IMR-90 (cell line): ENCODE data around the gene SCLY. TPM values are rescaled to one million over a fixed set of nuclear protein-coding genes. Genes with fewer than 3 reads are reported as not detected.

ENCODE experiments used
- ATAC-seq: fragments of 200-7000 bp; cut with Tn5 transposase; 2 replicates; pipeline ENCODE4 v1.9.1; 2020; ENCODE audit warnings: low read depth, mild to moderate bottlenecking, moderate library complexity
- BruUV-seq: library from RNA; stranded (reverse); fragments of 400-500 nt; replicated peaks from 2 replicates; lab custom pipeline; 2021; lab: Mats Ljungman, UMichigan
- CTCF ChIA-PET: fragments of 300-600 bp; formaldehyde crosslinking; extraction: SDS; loops from one replicate; lab custom pipeline; 2021; ENCODE audit warnings: antibody characterized with exemption; lab: Yijun Ruan, JAX
- POLR2A ChIA-PET: fragments of 300-600 bp; sonication (Branson Sonifier 250); formaldehyde crosslinking; loops from one replicate; lab custom pipeline; 2022; ENCODE audit warnings: antibody characterized with exemption; ENCODE audit not compliant: unreplicated experiment; lab: Charles Lee
- DNase-seq: peaks from one replicate; pipeline ENCODE4 v3.0.0; 2013
- H2AFZ ChIP-seq: replicated peaks from 2 replicates; pipeline ENCODE3; 2013; ENCODE audit warnings: low read length, mild to moderate bottlenecking; ENCODE audit not compliant: poor library complexity
- H2AK5ac ChIP-seq: 2 replicates; pipeline ENCODE4 v1.6.1; 2013; ENCODE audit warnings: low read depth, low read length, inconsistent platforms
- H2AK9ac ChIP-seq: replicated peaks from 2 replicates; pipeline ENCODE3; 2013; ENCODE audit warnings: mild to moderate bottlenecking, low read depth, low read length, moderate library complexity; ENCODE audit not compliant: poor library complexity
- H2BK120ac ChIP-seq: 2 replicates; pipeline ENCODE4 v1.6.1; 2013; ENCODE audit warnings: low read depth, low read length, inconsistent platforms
- H2BK15ac ChIP-seq: 3 replicates; pipeline ENCODE4 v1.6.1; 2013; ENCODE audit warnings: low read depth, low read length, inconsistent platforms
- H2BK20ac ChIP-seq: 2 replicates; pipeline ENCODE4 v1.6.1; 2013; ENCODE audit warnings: low read depth, mild to moderate bottlenecking, inconsistent platforms, low read length, moderate library complexity
- H2BK5ac ChIP-seq: 2 replicates; pipeline ENCODE4 v1.6.1; 2013; ENCODE audit warnings: mild to moderate bottlenecking, low read depth, low read length, inconsistent platforms; ENCODE audit not compliant: poor library complexity, severe bottlenecking
- H3K14ac ChIP-seq: replicated peaks from 2 replicates; pipeline ENCODE4 v1.6.1; 2013; ENCODE audit warnings: low read depth, low read length, inconsistent platforms
- H3K18ac ChIP-seq: 2 replicates; pipeline ENCODE4 v1.6.1; 2013; ENCODE audit warnings: low read depth, low read length, control low read depth
- H3K23ac ChIP-seq: 2 replicates; pipeline ENCODE4 v1.6.1; 2013; ENCODE audit warnings: low read depth, low read length, inconsistent platforms
- H3K27ac ChIP-seq: 2 replicates; pipeline ENCODE4 v1.5.1; 2013; ENCODE audit warnings: mild to moderate bottlenecking, control low read depth, low read length; ENCODE audit not compliant: insufficient read depth
- H3K27me3 ChIP-seq: 2 replicates; pipeline ENCODE4 v1.6.1; 2013; ENCODE audit warnings: low read length; ENCODE audit not compliant: control insufficient read depth, insufficient read depth
- H3K36me3 ChIP-seq: 2 replicates; pipeline ENCODE4 v1.6.1; 2013; ENCODE audit warnings: low read length, mixed read lengths; ENCODE audit not compliant: control insufficient read depth, insufficient read depth
- H3K4ac ChIP-seq: 2 replicates; pipeline ENCODE4 v1.6.1; 2013; ENCODE audit warnings: low read depth, low read length, inconsistent platforms
- H3K4me1 ChIP-seq: 2 replicates; pipeline ENCODE4 v1.6.1; 2013; ENCODE audit warnings: low read length, mixed read lengths; ENCODE audit not compliant: control insufficient read depth, insufficient read depth
- H3K4me2 ChIP-seq: 2 replicates; pipeline ENCODE4 v1.6.1; 2013; ENCODE audit warnings: low read depth, mild to moderate bottlenecking, control low read depth, low read length, moderate library complexity
- H3K4me3 ChIP-seq: 2 replicates; pipeline ENCODE4 v1.5.1; 2013; ENCODE audit warnings: low read depth, mild to moderate bottlenecking, control low read depth, low read length, moderate library complexity; ENCODE audit not compliant: insufficient read depth
- H3K56ac ChIP-seq: 2 replicates; pipeline ENCODE4 v1.6.1; 2013; ENCODE audit warnings: low read length, inconsistent platforms; ENCODE audit not compliant: insufficient read depth; ENCODE audit errors: extremely low read depth
- H3K79me1 ChIP-seq, 2 experiments: 2 replicates each; pipeline ENCODE4 v1.6.1; 2013; ENCODE audit warnings: low read length in 2 of 2, inconsistent platforms in 1 of 2, low read depth in 1 of 2
- H3K9ac ChIP-seq: 2 replicates; pipeline ENCODE4 v1.6.1; 2013; ENCODE audit warnings: low read depth, low read length, control low read depth
- H3K9me1 ChIP-seq: 2 replicates; pipeline ENCODE4 v1.6.1; 2013; ENCODE audit warnings: low read length, inconsistent platforms; ENCODE audit not compliant: insufficient read depth
- H3K9me3 ChIP-seq: 2 replicates; pipeline ENCODE4 v1.6.1; 2013; ENCODE audit warnings: low read length; ENCODE audit not compliant: control insufficient read depth, insufficient read depth
- H4K20me1 ChIP-seq: 2 replicates; pipeline ENCODE4 v1.6.1; 2013; ENCODE audit warnings: low read length, inconsistent platforms; ENCODE audit not compliant: insufficient read depth
- H4K5ac ChIP-seq: 2 replicates; pipeline ENCODE4 v1.6.1; 2013; ENCODE audit warnings: mild to moderate bottlenecking, low read depth, low read length, control low read depth
- H4K8ac ChIP-seq, 2 experiments: 2 replicates each; pipeline ENCODE4 v1.6.1; 2013; ENCODE audit warnings: low read depth in 2 of 2, low read length in 2 of 2, control low read depth in 1 of 2, inconsistent platforms in 1 of 2
- H4K91ac ChIP-seq: 2 replicates; pipeline ENCODE4 v1.6.1; 2013; ENCODE audit warnings: low read depth, low read length, inconsistent platforms; ENCODE audit not compliant: insufficient read depth
- CEBPB ChIP-seq: IDR thresholded peaks from 2 replicates; pipeline ENCODE4 v1.6.1; 2012; ENCODE audit warnings: low read depth, low read length, improper control_type of control experiment
- FOS ChIP-seq: fragments of 150-350 bp; IDR thresholded peaks from 2 replicates; pipeline ENCODE4 v1.6.1; 2016; ENCODE audit warnings: low read depth, low read length
- MAZ ChIP-seq: IDR thresholded peaks from 2 replicates; pipeline ENCODE4 v1.6.1; 2012; ENCODE audit warnings: low read depth, mild to moderate bottlenecking, low read length, improper control_type of control experiment, moderate library complexity, borderline replicate concordance
- RAD21 ChIP-seq: IDR thresholded peaks from 2 replicates; pipeline ENCODE4 v1.6.1; 2012; ENCODE audit warnings: low read length, improper control_type of control experiment
- SMC3 ChIP-seq: fragments of 150-350 bp; IDR thresholded peaks from 2 replicates; pipeline ENCODE4 v1.6.1; 2016; ENCODE audit warnings: low read depth, mild to moderate bottlenecking, antibody characterized with exemption, low read length, moderate library complexity
- WGBS, 2 experiments: methylation state at CpG; one replicate each; pipeline versions ENCODE4 v1.1.5 to v1.1.7; 2013; ENCODE audit warnings: missing lambda C conversion rate in 2 of 2; ENCODE audit not compliant: insufficient read length in 1 of 2; ENCODE audit errors: extremely low coverage in 2 of 2; 5-methylcytosine and 5-hydroxymethylcytosine counted together
- dilution Hi-C: fragments of 300-500 bp; cut with HindIII; formaldehyde crosslinking; loops from one replicate; pipeline ENCODE4 v1.14.3; 2018; ENCODE audit warnings: low sequenced_read_pairs; ENCODE audit not compliant: unreplicated experiment
- in situ Hi-C: fragments of 300-500 bp; cut with MboI; formaldehyde crosslinking; loops from 3 replicates; pipeline ENCODE4 v1.14.3; 2019; ENCODE audit warnings: low sequenced_read_pairs, inconsistent platforms, mixed read lengths
- intact Hi-C: fragments of 100-400 bp; cut with micrococcal nuclease; formaldehyde crosslinking; loops from 2 replicates; pipeline ENCODE4 v1.10.0; 2022
- polyA plus RNA-seq, 3 experiments: library from polyadenylated mRNA; depleted of rRNA; stranded (reverse); fragments of >200 nt; gene quantifications; 2 replicates each; pipeline ENCODE4 v1.2.3, GENCODE V29; 2012; ENCODE audit warnings: low replicate concordance in 1 of 3
- total RNA-seq: library from RNA; depleted of rRNA; stranded (reverse); fragments of >200 nt; gene quantifications from 2 replicates; pipeline ENCODE4 v1.2.3, GENCODE V29; 2012
- TF ChIP-seq, protein P1 (sequence below): conservative IDR thresholded peaks from 2 replicates; pipeline ENCODE4 v1.5.1; 2012; ENCODE audit warnings: mild to moderate bottlenecking, low read depth, low read length, improper control_type of control experiment
- TF ChIP-seq, protein P2 (sequence below): fragments of 150-350 bp; IDR thresholded peaks from 2 replicates; pipeline ENCODE4 v1.6.1; 2017; ENCODE audit warnings: mild to moderate bottlenecking, antibody characterized with exemption, low read length, low read depth

The SCLY gene
- total and polyA plus RNA-seq, 2 of the 4 experiments (the other 2 are of a cell fraction): 8.6 to 10.5 TPM

DNA sequence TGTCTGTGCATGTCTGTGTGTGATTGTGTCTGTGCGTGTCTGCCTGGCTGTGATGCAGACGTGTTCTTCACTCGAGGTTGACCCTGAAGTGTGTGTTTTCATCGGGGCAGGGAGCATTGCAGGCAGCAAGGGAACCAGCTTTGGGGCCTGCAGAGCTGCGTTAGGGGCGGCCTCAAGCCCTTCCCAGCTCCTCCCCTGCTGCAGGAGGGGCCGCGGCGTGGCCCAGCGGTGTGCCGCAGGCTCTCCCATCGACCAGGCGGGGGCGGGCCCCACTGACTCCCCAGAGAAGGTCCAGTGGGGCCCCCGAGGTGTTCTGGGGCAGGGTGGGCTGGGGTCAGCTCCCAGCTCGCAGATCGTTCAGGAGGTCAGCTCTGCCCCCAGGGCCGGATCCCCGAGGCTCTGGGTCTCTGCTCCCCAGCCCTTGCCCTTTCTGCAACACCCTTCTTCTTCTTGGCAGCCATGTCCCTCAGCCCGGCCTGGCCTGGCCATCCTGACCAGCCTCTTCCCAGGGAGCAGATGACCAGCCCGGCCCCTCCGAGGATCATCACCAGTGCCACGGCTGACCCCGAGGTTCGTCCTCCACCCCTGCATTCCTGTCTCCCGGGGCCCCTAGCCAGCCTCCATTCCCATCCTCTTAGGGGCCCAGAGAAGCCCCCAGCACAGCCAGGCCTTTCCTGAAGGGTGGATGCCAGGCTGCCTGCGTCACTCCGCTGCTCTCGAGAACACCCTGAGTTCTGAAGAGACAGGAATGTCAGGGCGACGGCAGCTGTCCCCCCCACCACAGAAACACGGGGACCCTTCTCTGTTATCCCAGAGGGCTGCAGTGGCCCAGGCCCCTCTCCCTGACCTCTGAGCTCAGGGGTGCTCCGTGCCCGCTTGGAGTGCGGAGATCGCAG lies 66.6 kb downstream of the SCLY start:
- intact Hi-C loops (no loop called here), in situ Hi-C loops (no loop called here), dilution Hi-C loops (no loop called here)
- peak overlapping the region; percentile 94 for H3K9ac ChIP-seq
- POLR2A ChIA-PET: no interaction called here
- peak overlapping the region; percentile 87 for H3K4ac ChIP-seq
- peak overlapping the region; percentile 60 for H2AK9ac ChIP-seq
- H4K91ac ChIP-seq: peak overlapping the region; percentile 70
- H3K4me3 ChIP-seq: peak overlapping the region; percentile 11
- H3K27me3 ChIP-seq: peaks cover 3% of the 10 kb centered on the region; the same call in 1 of the 2 replicates
- peak overlapping the region; percentile 74 for H2BK120ac ChIP-seq
- H3K4me1 ChIP-seq: peaks cover 6% of the 10 kb centered on the region
- peak overlapping the region; percentile 96 for H3K14ac ChIP-seq
- no peaks in the 10 kb centered on the region for H4K20me1 ChIP-seq
- H2BK5ac ChIP-seq: peak overlapping the region; percentile 71
- no peaks in the 10 kb centered on the region for H3K36me3 ChIP-seq
- ATAC-seq: peak; percentile 99
- peak overlapping the region; percentile 89 for H2AFZ ChIP-seq
- H3K56ac ChIP-seq: no peak overlapping the region
- peak overlapping the region; percentile 10; the same call in 1 of the 3 replicates for H2BK15ac ChIP-seq
- peak overlapping the region; percentile 91 for H4K5ac ChIP-seq
- H3K23ac ChIP-seq: peak overlapping the region; percentile 74
- CTCF ChIA-PET: interaction anchor here (0.6 kb wide), 1 partner anchor 200 kb away, joined by 3 read pairs; no protein-coding TSS in a partner anchor
- H3K79me1 ChIP-seq: no peaks in the 10 kb centered on the region
- H4K8ac ChIP-seq: peak overlapping the region; percentile 94 to 97
- peak overlapping the region; percentile 64 for H3K27ac ChIP-seq
- H3K18ac ChIP-seq: peak overlapping the region; percentile 90
- no TSS peak for BruUV-seq
- WGBS, 2 experiments: 13% methylated on average over 5 of the region's 36 CpGs; no CpG with 5 or more reads in 1 of the 2 experiments
- H3K9me1 ChIP-seq: peaks cover 5% of the 10 kb centered on the region; the same call in 1 of the 2 replicates
- H3K9me3 ChIP-seq: no peaks in the 10 kb centered on the region
- TF ChIP-seq, protein P1, sequence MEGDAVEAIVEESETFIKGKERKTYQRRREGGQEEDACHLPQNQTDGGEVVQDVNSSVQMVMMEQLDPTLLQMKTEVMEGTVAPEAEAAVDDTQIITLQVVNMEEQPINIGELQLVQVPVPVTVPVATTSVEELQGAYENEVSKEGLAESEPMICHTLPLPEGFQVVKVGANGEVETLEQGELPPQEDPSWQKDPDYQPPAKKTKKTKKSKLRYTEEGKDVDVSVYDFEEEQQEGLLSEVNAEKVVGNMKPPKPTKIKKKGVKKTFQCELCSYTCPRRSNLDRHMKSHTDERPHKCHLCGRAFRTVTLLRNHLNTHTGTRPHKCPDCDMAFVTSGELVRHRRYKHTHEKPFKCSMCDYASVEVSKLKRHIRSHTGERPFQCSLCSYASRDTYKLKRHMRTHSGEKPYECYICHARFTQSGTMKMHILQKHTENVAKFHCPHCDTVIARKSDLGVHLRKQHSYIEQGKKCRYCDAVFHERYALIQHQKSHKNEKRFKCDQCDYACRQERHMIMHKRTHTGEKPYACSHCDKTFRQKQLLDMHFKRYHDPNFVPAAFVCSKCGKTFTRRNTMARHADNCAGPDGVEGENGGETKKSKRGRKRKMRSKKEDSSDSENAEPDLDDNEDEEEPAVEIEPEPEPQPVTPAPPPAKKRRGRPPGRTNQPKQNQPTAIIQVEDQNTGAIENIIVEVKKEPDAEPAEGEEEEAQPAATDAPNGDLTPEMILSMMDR: no peak; the same call in 1 of the 2 replicates
- TF ChIP-seq SMC3 (no peak), MAZ (peak; percentile 57; the same call in 1 of the 2 replicates), CEBPB (no peak), RAD21 (peak; percentile 28), FOS (no peak)
- TF ChIP-seq, protein P2, sequence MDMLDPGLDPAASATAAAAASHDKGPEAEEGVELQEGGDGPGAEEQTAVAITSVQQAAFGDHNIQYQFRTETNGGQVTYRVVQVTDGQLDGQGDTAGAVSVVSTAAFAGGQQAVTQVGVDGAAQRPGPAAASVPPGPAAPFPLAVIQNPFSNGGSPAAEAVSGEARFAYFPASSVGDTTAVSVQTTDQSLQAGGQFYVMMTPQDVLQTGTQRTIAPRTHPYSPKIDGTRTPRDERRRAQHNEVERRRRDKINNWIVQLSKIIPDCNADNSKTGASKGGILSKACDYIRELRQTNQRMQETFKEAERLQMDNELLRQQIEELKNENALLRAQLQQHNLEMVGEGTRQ: no peak
- peak overlapping the region; percentile 43; the same call in 1 of the 2 replicates for H2BK20ac ChIP-seq
- peak overlapping the region; percentile 58 for H3K4me2 ChIP-seq
- DNase-seq: peak; percentile 65
- peak overlapping the region; percentile 89; the same call in 1 of the 2 replicates for H2AK5ac ChIP-seq
